GM12878 (cell line): ENCODE data around the gene FN1. TPM values are rescaled to one million over a fixed set of nuclear protein-coding genes. Genes with fewer than 3 reads are reported as not detected.

Source experiments
- ATAC-seq: fragments of 200-7000 bp; cut with Tn5 transposase; 3 replicates; pipeline ENCODE4 v1.9.1; 2020; ENCODE audit warnings: mild to moderate bottlenecking, moderate library complexity
- BruUV-seq: library from RNA; stranded (reverse); fragments of 400-500 nt; replicated peaks from 2 replicates; lab custom pipeline; 2021; lab: Mats Ljungman, UMichigan
- CTCF ChIA-PET: fragments of 300-600 bp; sonication (Branson Sonifier 250); formaldehyde crosslinking; extraction: SDS; loops from one replicate; lab custom pipeline; 2021; ENCODE audit warnings: inconsistent platforms; lab: Yijun Ruan, JAX
- POLR2A ChIA-PET: fragments of 350-600 bp; formaldehyde crosslinking; extraction: SDS; loops from one replicate; lab custom pipeline; 2021; ENCODE audit warnings: inconsistent platforms; lab: Charles Lee
- RAD21 ChIA-PET: fragments of 300-600 bp; sonication (Branson Sonifier 250); formaldehyde crosslinking; loops from one replicate; lab custom pipeline; 2023; ENCODE audit warnings: antibody characterized with exemption; ENCODE audit not compliant: unreplicated experiment; lab: Charles Lee
- SMC1A ChIA-PET: fragments of 300-600 bp; sonication (Branson Sonifier 250); formaldehyde crosslinking; loops from one replicate; lab custom pipeline; 2023; ENCODE audit not compliant: unreplicated experiment, uncharacterized antibody; lab: Charles Lee
- DNase-seq: peaks from one replicate; pipeline ENCODE4 v3.0.0-alpha.2; 2011; ENCODE audit warnings: low read depth, low spot score
- FAIRE-seq: peaks from 3 replicates; lab custom pipeline; 2011; peaks lifted over from hg19 to GRCh38; lab: Jason Lieb, UNC
- H2AFZ ChIP-seq: 2 replicates; pipeline ENCODE4 v1.6.0; 2011; ENCODE audit warnings: low read depth, low read length, control low read depth; ENCODE audit not compliant: control insufficient read depth
- H3K27ac ChIP-seq: 2 replicates; pipeline ENCODE4 v1.5.1; 2011; ENCODE audit warnings: control low read depth; ENCODE audit not compliant: control insufficient read depth, insufficient read depth
- H3K27me3 ChIP-seq, 2 experiments: replicated peaks in 1 of 2; 2 replicates each; pipeline versions ENCODE4 v1.6.0 to v1.6.1; 2011; ENCODE audit warnings: low read length in 1 of 2; ENCODE audit not compliant: control insufficient read depth in 2 of 2, insufficient read depth in 2 of 2
- H3K36me3 ChIP-seq, 2 experiments: 2 replicates each; pipeline ENCODE4 v1.5.1; 2011; ENCODE audit warnings: low read length in 1 of 2; ENCODE audit not compliant: control insufficient read depth in 2 of 2, insufficient read depth in 2 of 2
- H3K4me1 ChIP-seq: 2 replicates; pipeline ENCODE4 v1.6.1; 2011; ENCODE audit warnings: mild to moderate bottlenecking, low read length, moderate library complexity, mixed read lengths; ENCODE audit not compliant: control insufficient read depth, insufficient read depth
- H3K4me2 ChIP-seq: 2 replicates; pipeline ENCODE4 v1.6.0; 2011; ENCODE audit warnings: control low read depth; ENCODE audit not compliant: control insufficient read depth, insufficient read depth
- H3K4me3 ChIP-seq: fragments of 200-600 bp; sonication (generic); 2 replicates; pipeline ENCODE4 v1.5.1; 2016
- H3K79me2 ChIP-seq: 2 replicates; pipeline ENCODE4 v1.6.0; 2011; ENCODE audit warnings: low read length; ENCODE audit not compliant: control insufficient read depth, insufficient read depth
- H3K9ac ChIP-seq: 2 replicates; pipeline ENCODE4 v1.8.0; 2011; ENCODE audit warnings: low read length, control low read depth, mixed read lengths; ENCODE audit not compliant: control insufficient read depth, insufficient read depth
- H3K9me3 ChIP-seq: replicated peaks from 3 replicates; pipeline ENCODE4 v1.5.1; 2011; ENCODE audit warnings: mild to moderate bottlenecking, low read length; ENCODE audit not compliant: control insufficient read depth, insufficient read depth
- H4K20me1 ChIP-seq: 2 replicates; pipeline ENCODE4 v1.6.0; 2011; ENCODE audit not compliant: control insufficient read depth, insufficient read depth
- CBFB ChIP-seq: IDR thresholded peaks from 2 replicates; pipeline ENCODE4 v1.6.1; 2016; ENCODE audit warnings: antibody characterized with exemption, low read depth
- CEBPB ChIP-seq, 2 experiments: fragments of 150-350 bp in 1 of 2; IDR thresholded peaks; 2 replicates each; pipeline ENCODE4 v1.6.1; 2012 to 2014; ENCODE audit warnings: low read depth in 2 of 2, low read length in 2 of 2, borderline replicate concordance in 1 of 2, inconsistent platforms in 1 of 2
- CHD2 ChIP-seq: IDR thresholded peaks from 2 replicates; pipeline ENCODE4 v1.6.1; 2011; ENCODE audit warnings: low read depth, low read length, improper control_type of control experiment, borderline replicate concordance
- HCFC1 ChIP-seq: fragments of 150-350 bp; IDR thresholded peaks from 2 replicates; pipeline ENCODE4 v1.6.1; 2014; ENCODE audit warnings: low read length
- IRF4 ChIP-seq: IDR thresholded peaks from 2 replicates; pipeline ENCODE4 v1.6.1; 2011; ENCODE audit warnings: low read depth, low read length
- JUND ChIP-seq: IDR thresholded peaks from 2 replicates; pipeline ENCODE4 v1.6.1; 2012; ENCODE audit warnings: low read depth, mild to moderate bottlenecking, low read length, improper control_type of control experiment, moderate library complexity
- NR2C2 ChIP-seq: IDR thresholded peaks from 2 replicates; pipeline ENCODE4 v1.6.1; 2011; ENCODE audit warnings: borderline replicate concordance, low read depth; ENCODE audit not compliant: control insufficient read depth, insufficient read length
- POU2F2 ChIP-seq: IDR thresholded peaks from 3 replicates; pipeline ENCODE4 v1.6.1; 2011; ENCODE audit warnings: low read depth, mild to moderate bottlenecking, low read length, borderline replicate concordance
- RUNX3 ChIP-seq: IDR thresholded peaks from 2 replicates; pipeline ENCODE4 v1.6.1; 2012; ENCODE audit warnings: low read length, inconsistent platforms
- SPI1 ChIP-seq: IDR thresholded peaks from 2 replicates; pipeline ENCODE4 v1.6.1; 2011; ENCODE audit warnings: low read depth, mild to moderate bottlenecking, low read length, moderate library complexity, borderline replicate concordance; ENCODE audit not compliant: insufficient read depth
- YY1 ChIP-seq: IDR thresholded peaks from 2 replicates; pipeline ENCODE4 v1.6.1; 2011; ENCODE audit warnings: low read depth, mild to moderate bottlenecking, low read length
- ZBTB4 ChIP-seq: fragments of 450-650 bp; formaldehyde crosslinking; IDR thresholded peaks from 2 replicates; pipeline ENCODE4 v1.4.0; 2022; ENCODE audit warnings: mild to moderate bottlenecking, moderate library complexity
- ZNF274 ChIP-seq: IDR thresholded peaks from one replicate; pipeline ENCODE4 v1.8.0; 2011; ENCODE audit not compliant: insufficient read length, insufficient read depth
- WGBS: methylation state at CpG from one replicate; pipeline ENCODE4 v1.1.6; 2016; ENCODE audit warnings: low lambda C conversion rate; ENCODE audit not compliant: insufficient replicate concordance, insufficient coverage; ENCODE audit errors: missing lambda C conversion rate; 5-methylcytosine and 5-hydroxymethylcytosine counted together
- in situ Hi-C: fragments of 300-500 bp; cut with MboI; formaldehyde crosslinking; loops from 9 replicates; pipeline ENCODE4 v1.14.3; 2018; ENCODE audit warnings: mixed read lengths
- intact Hi-C: fragments of 100-400 bp; cut with micrococcal nuclease; formaldehyde crosslinking; loops from one replicate; pipeline ENCODE4 v1.14.2; 2022; ENCODE audit not compliant: unreplicated experiment
- polyA plus RNA-seq, 11 experiments: library from polyadenylated mRNA; depleted of rRNA in 4 of 11; unstranded in 6 of 11; stranded (reverse) in 5 of 11; fragments of >200 nt; fragmentation: Nextera tagmentation in 4 of 11; fragmentation: Illumina TruSeq in 1 of 11; extraction: Ambion mirVana in 4 of 11; extraction: Trizol in 1 of 11; gene quantifications; 1 replicate in 1 of 11; 2 replicates in 10 of 11; pipeline versions ENCODE4 v1.2.1 to v1.2.3, GENCODE V29; 2011 to 2016; ENCODE audit warnings: inconsistent platforms in 2 of 11, missing spikeins in 2 of 11, low read depth in 1 of 11
- total RNA-seq, 4 experiments: library from RNA; depleted of rRNA in 3 of 4; stranded (reverse); fragments of >200 nt in 3 of 4; fragmentation: Illumina TruSeq in 1 of 4; extraction: Trizol in 1 of 4; gene quantifications; 2 replicates each; pipeline versions ENCODE4 v1.2.1 to v1.2.3, GENCODE V29; 2013 to 2021

The FN1 gene
- total and polyA plus RNA-seq, 10 of the 15 experiments (the other 5 are each of a cell fraction or from before 2014, with no cell fraction given): 0.60 to 9.4 (median 1.5) TPM

GRCh38 chr2:215479536-215480240 lies 43.8 kb upstream of the FN1 start:
- Histone ChIP-seq H4K20me1 (no peaks in the 10 kb centered on the region), H3K9me3 (no peaks in the 10 kb centered on the region), H3K9ac (no peak overlapping the region), H3K4me3 (no peak overlapping the region), H3K36me3 (no peaks in the 10 kb centered on the region), H3K27ac (no peak overlapping the region), H3K27me3 (no peaks in the 10 kb centered on the region; a peak in 1 of 4 replicates), H3K79me2 (no peaks in the 10 kb centered on the region), H3K4me1 (no peaks in the 10 kb centered on the region), H2AFZ (no peak overlapping the region), H3K4me2 (no peak overlapping the region)
- FAIRE-seq (no peak), ATAC-seq (no peak), DNase-seq (no peak)
- SMC1A ChIA-PET: no interaction called here
- WGBS: 23% methylated on average over 6 of the region's 6 CpGs
- CTCF ChIA-PET: no interaction called here
- no TSS peak for BruUV-seq
- intact Hi-C loops: no loop called here
- POLR2A ChIA-PET: no interaction called here
- TF ChIP-seq CHD2: no peak
- no peak for TF ChIP-seq CBFB
- no peak for TF ChIP-seq RUNX3
- TF ChIP-seq HCFC1: no peak
- TF ChIP-seq POU2F2: no peak
- TF ChIP-seq IRF4: no peak
- no peak for TF ChIP-seq NR2C2
- TF ChIP-seq CEBPB (IDR thresholded peaks at IDR 0.05; ENCODE audit: borderline replicate concordance in 1 of 2, low read depth in 2 of 2, low read length in 2 of 2): no peak
- no peak for TF ChIP-seq JUND
- TF ChIP-seq ZNF274: no peak
- no peak for TF ChIP-seq SPI1
- TF ChIP-seq YY1: no peak
- TF ChIP-seq ZBTB4 (CRISPR knock-in tag): no peak
- TF ChIP-seq, all 136 proteins: peak for 0
- RAD21 ChIA-PET: no interaction called here
- in situ Hi-C loops: no loop called here
